Suprapubic skin (tissue), 4 donors: ENCODE data around the gene UTF1.

Source experiments
- EP300 ChIP-seq: sonication (generic); formaldehyde crosslinking; IDR thresholded peaks from one replicate; pipeline ENCODE4 v1.6.1; 2017; ENCODE audit warnings: antibody characterized with exemption
- POLR2A ChIP-seq, 2 donors: fragments of 450-650 bp; IDR thresholded peaks; one replicate each; pipeline ENCODE4 v1.6.1; 2017; ENCODE audit warnings: antibody characterized with exemption in 2 of 2, mild to moderate bottlenecking in 2 of 2, moderate library complexity in 2 of 2
- POLR2AphosphoS5 ChIP-seq, 3 donors: sonication (generic); formaldehyde crosslinking; IDR thresholded peaks; one replicate each; pipeline ENCODE4 v1.6.1; 2017; ENCODE audit warnings: antibody characterized with exemption in 3 of 3
- TF ChIP-seq, protein P1 (sequence below), 2 donors: fragments of 200-600 bp in 1 of 2; fragments of 450-650 bp in 1 of 2; sonication (generic) in 1 of 2; IDR thresholded peaks; one replicate each; pipeline ENCODE4 v1.5.1; 2016 to 2019; ENCODE audit warnings: antibody characterized with exemption in 2 of 2, mild to moderate bottlenecking in 1 of 2, moderate library complexity in 1 of 2

DNA sequence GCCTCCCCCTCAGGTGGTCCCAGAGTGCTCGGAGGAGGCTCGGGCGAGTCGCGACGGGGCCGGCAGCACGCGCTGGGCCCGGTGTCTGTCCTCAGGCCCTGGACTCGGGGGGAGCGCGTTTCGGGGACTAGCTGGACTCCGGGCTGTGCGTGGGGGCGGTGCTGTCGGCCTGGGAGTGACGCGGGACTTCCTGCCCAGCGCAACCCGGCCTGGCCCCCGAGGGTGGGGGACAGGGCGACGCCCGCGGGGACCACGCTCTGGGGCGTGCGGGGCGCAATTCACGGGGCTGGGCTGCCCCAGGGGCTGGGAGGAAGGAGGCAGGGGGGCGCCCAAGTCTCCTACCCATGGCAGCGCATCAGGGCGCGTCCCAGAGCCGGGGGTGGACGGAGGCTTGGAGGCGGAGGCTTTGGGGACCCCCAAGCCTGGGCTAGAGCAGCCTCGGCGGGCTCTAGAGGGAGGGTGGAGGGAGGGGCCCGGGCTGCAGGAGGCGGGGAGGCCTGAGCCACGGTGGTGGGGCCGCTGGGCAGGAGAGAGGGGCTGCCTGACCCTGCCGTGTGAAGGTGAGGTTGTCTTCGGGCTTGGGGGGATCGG lies 5.3 kb downstream of the UTF1 start:
- TF ChIP-seq, protein P1, sequence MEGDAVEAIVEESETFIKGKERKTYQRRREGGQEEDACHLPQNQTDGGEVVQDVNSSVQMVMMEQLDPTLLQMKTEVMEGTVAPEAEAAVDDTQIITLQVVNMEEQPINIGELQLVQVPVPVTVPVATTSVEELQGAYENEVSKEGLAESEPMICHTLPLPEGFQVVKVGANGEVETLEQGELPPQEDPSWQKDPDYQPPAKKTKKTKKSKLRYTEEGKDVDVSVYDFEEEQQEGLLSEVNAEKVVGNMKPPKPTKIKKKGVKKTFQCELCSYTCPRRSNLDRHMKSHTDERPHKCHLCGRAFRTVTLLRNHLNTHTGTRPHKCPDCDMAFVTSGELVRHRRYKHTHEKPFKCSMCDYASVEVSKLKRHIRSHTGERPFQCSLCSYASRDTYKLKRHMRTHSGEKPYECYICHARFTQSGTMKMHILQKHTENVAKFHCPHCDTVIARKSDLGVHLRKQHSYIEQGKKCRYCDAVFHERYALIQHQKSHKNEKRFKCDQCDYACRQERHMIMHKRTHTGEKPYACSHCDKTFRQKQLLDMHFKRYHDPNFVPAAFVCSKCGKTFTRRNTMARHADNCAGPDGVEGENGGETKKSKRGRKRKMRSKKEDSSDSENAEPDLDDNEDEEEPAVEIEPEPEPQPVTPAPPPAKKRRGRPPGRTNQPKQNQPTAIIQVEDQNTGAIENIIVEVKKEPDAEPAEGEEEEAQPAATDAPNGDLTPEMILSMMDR (IDR thresholded peaks at IDR 0.05) = no peak
- no peak for TF ChIP-seq EP300
- TF ChIP-seq POLR2AphosphoS5 (IDR thresholded peaks at IDR 0.05) = no peak
- no peak for TF ChIP-seq POLR2A (IDR thresholded peaks at IDR 0.05)
